Omental fat pad (tissue), 4 donors: ENCODE data around the gene FKBP5. TPM values are rescaled to one million over a fixed set of nuclear protein-coding genes. Genes with fewer than 3 reads are reported as not detected.

Experiments
- ATAC-seq: fragments of 150-250 bp; one replicate; pipeline ENCODE4 v1.9.1; 2016; ENCODE audit warnings: mild to moderate bottlenecking, moderate library complexity; ENCODE audit not compliant: low FRiP score
- DNase-seq: peaks from one replicate; pipeline ENCODE4 v3.0.0-alpha.2; 2019; ENCODE audit warnings: low spot score
- total RNA-seq, 4 donors: library from RNA; depleted of rRNA; stranded (reverse); fragments of >200 nt; gene quantifications; one replicate each; pipeline ENCODE4 v1.1.0, GENCODE V29; 2016
- TF ChIP-seq, protein P1 (sequence below), 3 donors: fragments of 450-650 bp; IDR thresholded peaks; one replicate each; pipeline ENCODE4 v1.5.1; 2016 to 2017; ENCODE audit warnings: antibody characterized with exemption in 3 of 3, mild to moderate bottlenecking in 3 of 3, moderate library complexity in 2 of 3

The FKBP5 gene
- total RNA-seq, 4 donors from 2014 or later, result 257 to 722 (median 366) TPM

DNA sequence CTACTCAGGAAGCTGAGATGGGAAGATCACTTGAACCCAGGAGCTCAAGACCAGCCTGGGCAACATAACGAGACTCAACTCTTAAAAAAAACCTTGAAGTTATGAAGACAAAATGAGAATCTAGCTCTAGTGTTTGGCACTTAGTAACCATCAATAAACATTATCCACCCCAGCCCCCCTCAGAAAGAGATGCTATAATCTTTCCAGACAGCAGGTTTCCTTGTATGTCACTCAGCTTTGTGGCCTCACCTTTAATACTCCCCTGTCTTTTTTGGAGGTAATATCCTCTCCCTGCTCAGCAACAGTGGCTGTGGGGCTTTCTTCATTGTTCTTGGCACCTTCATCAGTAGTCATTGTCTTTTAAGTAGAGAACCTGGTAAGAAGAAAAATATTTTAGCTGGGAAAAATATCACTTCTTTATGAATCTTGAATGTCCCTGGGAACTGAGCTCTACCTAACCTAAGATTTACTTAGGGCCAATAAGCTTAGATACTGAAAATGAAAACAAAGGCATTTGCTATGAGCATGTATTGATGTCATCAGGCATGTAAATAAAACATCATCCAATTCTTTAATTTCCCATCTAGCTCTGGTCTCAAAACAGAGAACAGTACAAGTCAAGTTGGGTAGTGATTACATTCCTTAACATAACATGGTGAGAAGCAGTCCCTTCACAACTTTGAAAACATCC, 46.1 kb downstream of the FKBP5 start:
- TF ChIP-seq, protein P1, sequence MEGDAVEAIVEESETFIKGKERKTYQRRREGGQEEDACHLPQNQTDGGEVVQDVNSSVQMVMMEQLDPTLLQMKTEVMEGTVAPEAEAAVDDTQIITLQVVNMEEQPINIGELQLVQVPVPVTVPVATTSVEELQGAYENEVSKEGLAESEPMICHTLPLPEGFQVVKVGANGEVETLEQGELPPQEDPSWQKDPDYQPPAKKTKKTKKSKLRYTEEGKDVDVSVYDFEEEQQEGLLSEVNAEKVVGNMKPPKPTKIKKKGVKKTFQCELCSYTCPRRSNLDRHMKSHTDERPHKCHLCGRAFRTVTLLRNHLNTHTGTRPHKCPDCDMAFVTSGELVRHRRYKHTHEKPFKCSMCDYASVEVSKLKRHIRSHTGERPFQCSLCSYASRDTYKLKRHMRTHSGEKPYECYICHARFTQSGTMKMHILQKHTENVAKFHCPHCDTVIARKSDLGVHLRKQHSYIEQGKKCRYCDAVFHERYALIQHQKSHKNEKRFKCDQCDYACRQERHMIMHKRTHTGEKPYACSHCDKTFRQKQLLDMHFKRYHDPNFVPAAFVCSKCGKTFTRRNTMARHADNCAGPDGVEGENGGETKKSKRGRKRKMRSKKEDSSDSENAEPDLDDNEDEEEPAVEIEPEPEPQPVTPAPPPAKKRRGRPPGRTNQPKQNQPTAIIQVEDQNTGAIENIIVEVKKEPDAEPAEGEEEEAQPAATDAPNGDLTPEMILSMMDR (IDR thresholded peaks at IDR 0.05), result no peak
- no peak for DNase-seq
- ATAC-seq, result no peak

GRCh38 chr6:35640017-35640664, 48.6 kb downstream of the FKBP5 start:
- TF ChIP-seq, protein P1 (IDR thresholded peaks at IDR 0.05), result no peak
- DNase-seq (no peak), ATAC-seq (no peak)

DNA sequence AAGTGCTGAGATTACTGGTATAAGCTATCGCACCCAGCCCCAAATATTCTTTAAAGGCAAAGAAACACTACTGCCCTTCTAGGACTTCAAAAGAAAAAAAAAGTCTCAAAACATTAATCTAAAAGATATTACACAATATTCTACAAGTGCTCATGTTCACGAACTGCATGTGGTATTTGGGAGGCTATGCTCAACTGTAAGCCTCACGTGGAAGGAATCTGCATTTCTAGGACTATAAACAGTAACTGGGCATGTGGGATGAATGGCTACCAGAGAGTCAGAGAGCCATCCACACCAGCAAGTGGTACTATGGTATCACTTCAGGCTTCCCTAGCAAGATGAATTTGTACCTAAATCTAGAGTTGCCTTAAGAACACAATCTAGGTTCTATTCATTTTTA, 50.0 kb downstream of the FKBP5 start:
- DNase-seq (no peak), ATAC-seq (no peak)
- TF ChIP-seq, protein P1 (IDR thresholded peaks at IDR 0.05), result no peak

- TF ChIP-seq, protein P1 (IDR thresholded peaks at IDR 0.05), result no peak
- no peak for ATAC-seq
Measured at GRCh38 chr6:35637911-35638310, 50.8 kb downstream of the FKBP5 start.

DNA sequence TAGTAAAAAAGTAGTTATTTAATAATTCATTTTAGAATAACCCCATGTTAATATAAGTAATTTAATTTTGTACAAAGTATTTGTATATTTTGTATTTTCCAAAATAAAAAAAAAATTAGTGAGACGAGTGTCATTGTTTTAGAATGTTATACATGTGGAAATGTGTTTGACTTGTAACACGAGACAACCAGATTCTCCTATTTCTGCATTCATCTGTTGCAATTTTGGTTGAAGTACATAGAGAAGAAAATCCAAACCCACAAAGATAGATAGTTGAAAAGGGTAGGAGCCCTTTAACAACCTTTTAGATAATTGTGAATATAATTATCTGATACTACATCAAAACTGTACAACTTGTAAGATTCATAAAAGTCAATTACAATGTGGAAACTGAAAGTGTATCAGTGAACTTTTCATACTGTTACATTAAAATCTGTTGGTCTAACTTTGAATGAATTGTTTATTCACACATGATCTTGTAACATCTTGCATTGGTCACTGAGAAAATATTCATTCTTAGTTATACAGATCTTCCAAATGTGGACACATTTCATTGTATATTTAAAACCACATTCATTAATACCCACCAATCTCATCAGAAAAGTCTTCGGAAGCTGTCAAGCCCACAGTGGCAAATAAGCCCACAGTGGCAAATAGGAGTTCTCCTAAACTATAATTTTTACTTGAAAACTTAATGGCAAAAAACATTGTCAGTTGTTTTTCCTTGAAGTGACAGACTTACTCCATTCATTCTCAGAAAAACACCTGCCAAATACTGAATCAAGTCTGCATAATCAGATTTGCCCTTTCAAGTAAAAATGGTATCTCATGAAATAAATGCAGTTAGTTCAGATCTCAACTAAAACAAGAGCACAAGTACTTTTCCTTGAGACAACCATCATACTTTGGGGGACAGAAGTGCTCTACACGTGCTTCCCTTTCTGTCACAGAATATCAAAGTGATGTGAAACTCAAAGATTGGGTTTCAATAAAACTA, 52.8 kb downstream of the FKBP5 start:
- ATAC-seq, result no peak
- TF ChIP-seq, protein P1 (IDR thresholded peaks at IDR 0.05), result no peak
- DNase-seq, result no peak

More at GRCh38 chr6:35637911-35638310, 50.8 kb downstream of the FKBP5 start:
- DNase-seq, result no peak

GRCh38 chr6:35634316-35634715, 54.4 kb downstream of the FKBP5 start:
- no peak for ATAC-seq

More at GRCh38 chr6:35634316-35634715, 54.4 kb downstream of the FKBP5 start:
- TF ChIP-seq, protein P1 (IDR thresholded peaks at IDR 0.05), result no peak
- no peak for DNase-seq
